ENCODE data around the gene HYLS1.
A peak's percentile ranks its signal among the peaks of the same experiment; 100 is the strongest.

Gene HYLS1

GRCh38 chr11:125902927-125903710 is 15.7 kb downstream of the HYLS1 start, which contains the start of gene PUS3:
TSS of gene PUS3 (minus strand) at chr11:125903206. CDS start at chr11:125896284, 6,922 bp downstream.
- TF ChIP-seq POLR2AphosphoS5 (IDR thresholded peaks at IDR 0.05; ENCODE audit: low read depth) (peak; percentile 48), REST (IDR thresholded peaks at IDR 0.05; ENCODE audit: insufficient replicate concordance, low read depth) (peak; percentile 95), GABPA (IDR thresholded peaks at IDR 0.05; ENCODE audit: low read depth) (peak; percentile 66), CTCF (IDR thresholded peaks at IDR 0.05; ENCODE audit: insufficient read depth, low read length) (no peak), SPI1 (IDR thresholded peaks at IDR 0.05; ENCODE audit: borderline replicate concordance, low read depth) (no peak; the same call in 1 of the 2 replicates)
- peak; percentile 44 to 90 for DNase-seq (ENCODE audit: low read depth in 1 of 2, low spot score in 1 of 2)
- peaks cover 5% of the 10 kb centered on the region for H3K27me3 ChIP-seq (ENCODE audit: insufficient read depth, poor library complexity, severe bottlenecking)
- H3K4me3 ChIP-seq (replicated peaks; ENCODE audit: insufficient read depth, low read length), result peak within 1 kb of the TSS; percentile 82
- H3K27ac ChIP-seq (replicated peaks), result peak within 1 kb of the TSS; percentile 63

- TF ChIP-seq SPI1 (IDR thresholded peaks at IDR 0.05; ENCODE audit: borderline replicate concordance, low read depth) (no peak), POLR2AphosphoS5 (IDR thresholded peaks at IDR 0.05; ENCODE audit: low read depth) (no peak), GABPA (IDR thresholded peaks at IDR 0.05; ENCODE audit: low read depth) (no peak), REST (IDR thresholded peaks at IDR 0.05; ENCODE audit: insufficient replicate concordance, low read depth) (no peak), CTCF (IDR thresholded peaks at IDR 0.05; ENCODE audit: insufficient read depth, low read length) (no peak)
- peaks cover 5% of the 10 kb centered on the region for H3K27me3 ChIP-seq (ENCODE audit: insufficient read depth, poor library complexity, severe bottlenecking)
- H3K4me3 ChIP-seq (replicated peaks; ENCODE audit: insufficient read depth, low read length), result peak within 1 kb of the TSS; percentile 82; the same call in 1 of the 2 replicates
- DNase-seq (ENCODE audit: low read depth in 1 of 2, low spot score in 1 of 2), result no peak
- no peak within 1 kb of the TSS for H3K27ac ChIP-seq (replicated peaks)
Observed at GRCh38 chr11:125903711-125904659, 16.5 kb downstream of the HYLS1 start, which contains the start of gene DDX25. TSS of gene DDX25 (plus strand) at chr11:125904508. CDS start at chr11:125904518, 10 bp downstream.

GRCh38 chr11:125904678-125905077 is 17.2 kb downstream of the HYLS1 start:
- no peak for TF ChIP-seq REST (IDR thresholded peaks at IDR 0.05; ENCODE audit: insufficient replicate concordance, low read depth)
- no peak for TF ChIP-seq SPI1 (IDR thresholded peaks at IDR 0.05; ENCODE audit: borderline replicate concordance, low read depth)
- no peak for TF ChIP-seq CTCF (IDR thresholded peaks at IDR 0.05; ENCODE audit: insufficient read depth, low read length)
- TF ChIP-seq POLR2AphosphoS5 (IDR thresholded peaks at IDR 0.05; ENCODE audit: low read depth), result no peak
- TF ChIP-seq GABPA (IDR thresholded peaks at IDR 0.05; ENCODE audit: low read depth), result no peak
- DNase-seq (ENCODE audit: low read depth in 1 of 2, low spot score in 1 of 2), result no peak
- Histone ChIP-seq H3K4me3 (replicated peaks; ENCODE audit: insufficient read depth, low read length) (no peak overlapping the region), H3K27me3 (ENCODE audit: insufficient read depth, poor library complexity, severe bottlenecking) (peaks cover 5% of the 10 kb centered on the region), H3K27ac (replicated peaks) (no peak overlapping the region)

All from HL-60 (cell line).